HG02759 (cell line): ENCODE results near the gene POLR2M.

Experiments
- ATAC-seq: cut with Tn5 transposase; IDR thresholded peaks from one replicate; pipeline ENCODE4 v1.9.1; 2021; ENCODE audit warnings: mild to moderate bottlenecking, moderate library complexity; ENCODE audit not compliant: unreplicated experiment

POLR2M gene

DNA sequence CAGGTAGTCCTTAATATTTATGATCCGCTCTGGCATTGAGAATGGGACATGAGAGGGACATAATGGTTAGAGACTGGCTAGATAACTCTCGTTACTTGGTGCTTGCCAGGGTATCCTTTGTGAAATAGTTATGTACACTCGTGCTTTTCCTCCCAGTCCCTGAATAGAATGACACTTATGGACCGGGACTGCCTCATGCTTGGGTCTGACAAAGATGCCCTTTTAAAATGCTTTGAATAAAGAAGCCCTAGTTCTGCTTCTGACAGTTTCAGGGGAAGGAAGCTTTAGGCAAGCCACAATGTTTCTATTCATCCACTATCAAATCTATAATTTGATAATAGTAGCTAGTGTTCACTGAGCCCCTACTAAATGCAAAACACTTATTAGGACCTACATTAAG is 29.4 kb downstream of the POLR2M start:
- no peak for ATAC-seq

GRCh38 chr15:57736591-57736990 is 30.1 kb downstream of the POLR2M start:
- no peak for ATAC-seq

DNA sequence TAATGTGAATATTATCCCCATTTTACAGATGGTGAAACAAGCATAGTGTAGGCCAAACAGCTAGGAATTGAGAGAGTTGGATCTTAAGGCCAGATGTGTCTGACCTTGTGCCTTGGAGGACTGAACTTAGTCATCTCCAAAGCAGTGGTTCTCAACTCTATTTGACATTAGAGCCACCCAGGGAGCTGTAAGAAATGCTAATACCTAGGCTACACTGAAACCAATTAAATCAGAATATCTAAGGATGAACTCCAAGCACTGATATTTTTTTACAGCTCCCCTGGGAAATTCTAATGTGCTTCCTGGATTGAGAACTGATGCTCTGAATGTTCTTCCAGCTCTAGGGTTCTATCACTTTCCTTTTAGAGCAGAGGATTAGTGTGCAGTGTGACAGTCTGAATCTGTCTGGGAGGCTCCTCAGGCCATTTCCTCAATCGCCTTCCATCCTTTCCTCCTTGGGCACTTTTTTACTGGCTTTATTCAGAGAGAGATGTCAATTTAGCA is 32.3 kb downstream of the POLR2M start:
- no peak for ATAC-seq

GRCh38 chr15:57740048-57740447 is 33.5 kb downstream of the POLR2M start:
- ATAC-seq = no peak

DNA sequence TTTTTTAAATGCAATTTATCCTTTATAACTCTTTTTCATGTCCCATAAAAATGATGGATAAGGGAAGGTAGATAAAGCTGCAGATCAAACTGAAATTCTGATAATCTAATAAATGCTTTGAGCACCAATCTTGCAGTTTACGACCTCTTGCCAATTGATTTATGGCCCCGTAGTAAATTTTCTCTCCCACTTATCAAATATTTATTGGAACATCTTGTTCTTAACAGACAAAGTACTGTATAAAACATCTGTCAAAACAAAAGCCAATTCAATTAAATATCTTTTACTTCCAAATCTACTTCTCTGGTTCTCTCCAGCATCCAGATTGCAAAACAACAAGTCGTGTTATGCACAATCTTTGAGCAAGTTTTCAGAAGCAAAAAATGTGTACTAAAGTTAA is 34.6 kb downstream of the POLR2M start:
- no peak for ATAC-seq

DNA sequence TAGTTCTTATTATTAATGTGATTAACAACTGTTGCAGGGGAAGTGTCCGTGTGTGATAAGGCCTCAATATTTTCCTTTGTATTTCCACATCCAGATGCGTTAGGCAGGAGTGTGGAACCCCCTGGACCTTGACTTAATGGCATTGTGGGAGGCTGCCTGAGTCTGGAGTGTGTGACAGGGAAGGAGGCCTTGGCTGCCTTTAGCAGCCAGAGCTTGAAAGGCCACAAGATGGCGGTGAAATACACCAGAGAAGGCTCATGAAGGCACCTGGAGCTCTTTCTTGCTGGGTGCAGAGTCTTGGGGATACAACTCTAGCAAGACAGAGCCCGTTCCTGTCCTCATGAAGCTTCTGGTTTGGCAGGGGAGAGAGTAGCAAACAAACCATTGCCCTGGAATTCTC is 36.9 kb downstream of the POLR2M start:
- no peak for ATAC-seq

GRCh38 chr15:57746786-57747185 is 40.3 kb downstream of the POLR2M start:
- no peak for ATAC-seq

DNA sequence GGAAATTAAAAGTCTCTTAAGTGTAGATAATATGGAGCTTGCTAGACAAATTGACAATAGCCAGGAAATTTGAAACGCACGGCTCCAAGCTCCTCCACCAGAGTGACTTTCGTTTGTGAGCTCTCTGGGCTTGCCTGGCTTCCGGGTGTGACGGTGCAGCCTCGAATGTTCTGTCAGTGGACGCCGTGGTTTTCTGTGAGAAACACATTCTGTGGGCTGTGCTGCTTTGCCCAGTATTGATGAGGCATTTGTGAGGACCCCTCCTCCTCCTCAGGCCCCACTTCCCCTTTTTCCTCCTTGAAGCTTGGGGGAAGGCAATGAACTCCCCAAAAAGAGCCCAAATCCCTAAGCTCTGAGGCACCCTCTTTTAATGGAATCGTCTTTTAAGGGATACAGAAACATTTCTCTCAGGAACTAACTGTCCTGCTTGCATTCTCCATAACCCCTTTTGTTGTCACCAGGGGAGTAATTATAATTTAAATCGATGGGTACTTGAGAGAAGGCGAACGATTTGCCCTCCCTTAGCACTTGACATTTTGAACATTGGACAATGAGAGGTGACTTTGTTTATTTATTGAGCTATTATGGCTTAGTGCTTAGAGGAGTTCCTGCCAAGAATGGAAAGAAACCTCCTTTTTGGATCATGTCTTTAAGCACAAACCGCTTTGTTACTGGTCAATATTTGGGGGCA is 40.8 kb downstream of the POLR2M start:
- no peak for ATAC-seq

DNA sequence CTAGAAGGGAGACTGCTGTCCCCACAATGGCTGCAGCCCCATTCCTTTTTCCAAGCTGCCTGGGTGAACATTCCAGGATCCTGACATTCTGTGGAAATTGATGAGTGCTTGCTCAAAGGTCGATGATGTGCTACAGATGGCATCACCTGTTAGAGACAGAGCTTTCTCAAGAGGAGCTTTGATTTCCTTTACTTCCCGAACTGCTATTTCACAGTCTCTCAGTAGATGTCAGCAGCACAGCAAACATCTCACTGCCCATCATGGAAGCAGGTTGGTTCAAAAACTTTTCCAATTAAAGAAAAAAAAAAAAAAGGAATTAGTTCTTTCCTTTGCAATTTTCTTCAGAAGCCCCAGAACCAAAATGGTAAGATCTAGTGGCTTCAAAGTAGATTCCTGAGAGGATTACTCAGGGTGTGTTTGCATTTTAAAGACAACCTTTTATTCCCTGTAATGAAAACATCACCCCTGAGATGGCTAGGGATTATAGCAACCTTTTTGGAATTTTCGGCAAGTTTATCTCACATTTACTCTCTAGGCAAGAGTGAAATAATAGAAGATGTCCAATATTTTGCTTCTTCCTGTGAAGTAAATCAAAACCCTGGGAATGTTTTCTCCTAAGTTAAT is 44.8 kb downstream of the POLR2M start:
- ATAC-seq = no peak

GRCh38 chr15:57752436-57752835 is 45.9 kb downstream of the POLR2M start:
- ATAC-seq = no peak

DNA sequence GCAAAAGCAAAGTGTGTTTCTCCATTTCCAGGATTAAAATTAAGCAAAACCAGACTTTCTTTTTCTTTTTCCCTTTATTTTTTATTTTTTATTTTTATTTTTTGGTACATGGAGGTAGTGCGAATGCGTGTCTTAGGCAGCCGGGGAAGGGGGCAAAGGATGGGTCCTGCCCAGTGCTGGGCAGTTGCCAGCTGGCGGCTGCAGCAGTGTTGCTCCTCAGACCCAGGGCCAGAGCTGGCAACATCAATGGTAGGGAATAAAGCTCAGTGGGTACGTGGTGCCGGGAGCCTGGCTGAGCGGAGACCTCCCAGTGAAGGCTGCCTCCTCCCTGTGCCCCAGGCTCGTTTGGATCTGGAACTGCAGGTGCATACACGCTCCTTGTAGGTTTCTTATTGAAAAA is 46.3 kb downstream of the POLR2M start:
- ATAC-seq = no peak

GRCh38 chr15:57756466-57756865 is 50.0 kb downstream of the POLR2M start:
- ATAC-seq = no peak

DNA sequence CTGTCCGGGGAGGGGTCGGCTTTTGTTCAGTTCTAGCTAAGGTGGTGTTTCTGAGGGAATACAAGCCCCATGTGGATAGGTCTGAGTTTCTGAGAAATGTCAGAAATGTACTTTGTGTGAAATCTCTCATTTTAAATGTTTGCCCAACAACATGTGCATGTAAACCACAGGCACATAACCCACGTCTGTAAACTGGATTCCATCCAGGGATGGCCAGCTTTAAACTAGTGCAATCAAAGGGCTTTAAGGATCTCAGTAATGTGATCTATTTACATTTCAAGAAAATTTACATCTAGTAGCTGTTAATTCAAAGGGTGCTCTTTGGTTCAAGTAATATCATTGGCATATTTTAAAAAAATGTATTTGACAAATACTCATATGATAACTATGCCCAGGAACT is 52.0 kb downstream of the POLR2M start:
- ATAC-seq = no peak

GRCh38 chr15:57761562-57761961 is 55.0 kb downstream of the POLR2M start:
- ATAC-seq = no peak

DNA sequence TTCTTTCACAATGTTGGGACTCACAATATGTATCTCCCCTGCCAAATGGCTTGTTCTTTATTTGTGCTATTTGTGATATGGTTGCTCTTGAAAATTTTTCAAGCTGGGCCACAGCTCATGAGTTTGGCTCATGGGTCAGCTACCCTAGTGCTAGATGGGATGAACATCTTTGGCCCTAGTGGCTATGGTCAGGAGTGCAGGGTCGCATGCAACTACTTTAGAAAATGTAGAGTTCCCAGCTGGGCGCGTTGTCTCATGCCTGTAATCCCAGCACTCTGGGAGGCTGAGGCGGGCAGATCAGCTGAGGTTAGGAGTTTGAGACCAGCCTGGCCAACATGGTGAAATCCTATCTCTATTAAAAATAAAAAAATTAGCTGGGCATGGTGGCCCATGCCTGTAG is 55.8 kb downstream of the POLR2M start:
- ATAC-seq = no peak

DNA sequence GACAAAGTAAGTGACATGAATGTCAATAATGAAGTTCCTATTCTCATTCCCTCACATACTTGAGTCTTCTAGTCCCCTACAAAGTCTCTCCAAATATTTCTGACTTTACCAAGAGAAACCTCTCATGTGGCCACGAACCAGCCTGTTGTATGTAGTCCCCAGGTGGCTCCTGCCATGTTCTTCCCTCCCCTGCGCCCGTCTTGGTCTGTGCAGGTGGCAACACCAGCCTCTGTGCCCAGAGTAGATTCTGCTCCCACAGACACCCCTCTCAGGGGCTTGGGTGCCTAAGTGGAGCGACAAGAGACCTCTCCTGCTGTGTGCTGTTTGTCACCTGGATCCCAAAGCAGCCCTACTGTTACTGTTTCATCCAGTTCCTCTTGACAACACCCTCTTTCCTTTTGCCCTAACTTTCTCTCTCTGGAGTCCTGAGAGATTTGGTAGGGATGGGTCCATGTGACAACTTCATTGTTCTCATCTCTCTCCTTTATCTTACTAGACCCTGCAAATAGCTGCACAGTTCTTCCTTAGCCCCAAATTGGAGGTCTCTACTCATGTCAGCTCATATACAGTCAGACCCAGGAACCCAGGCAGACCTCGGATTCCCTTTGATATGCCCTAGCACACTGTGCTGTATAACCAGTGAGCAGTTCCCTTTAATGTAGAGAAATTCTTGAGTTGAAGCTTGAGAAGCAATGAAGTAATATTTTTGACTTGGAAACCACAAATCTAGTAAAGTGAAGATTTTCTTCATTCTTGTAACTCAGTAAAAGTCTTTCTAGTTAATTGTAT is 56.9 kb downstream of the POLR2M start:
- ATAC-seq = no peak
